ENCODE measurements around the gene ADAMTS2. TPM values are rescaled to one million over a fixed set of nuclear protein-coding genes. Genes with fewer than 3 reads are reported as not detected.

The ADAMTS2 gene
- total RNA-seq, 3 donors from 2014 or later (not counting 1 experiment from before 2014, with no cell fraction given): 0.28 TPM; not detected in 2

- Mint-ChIP-seq H3K36me3 (no peaks in the 10 kb centered on the region), H3K27ac (no peak overlapping the region), H3K4me3 (no peak overlapping the region), H3K9me3 (no peaks in the 10 kb centered on the region), H3K27me3 (ENCODE audit: low read depth in 2 of 2) (no peaks in the 10 kb centered on the region), H3K4me1 (no peaks in the 10 kb centered on the region)
- TF ChIP-seq CTCF (IDR thresholded peaks at IDR 0.05): no peak
- 90% methylated on average over 5 of the region's 5 CpGs for whole genome bisulfite sequencing (ENCODE audit: insufficient coverage)
- Histone ChIP-seq H3K4me3 (ENCODE audit: low read length) (no peak overlapping the region), H3K27ac (ENCODE audit: low read length) (no peak overlapping the region), H3K9me3 (ENCODE audit: control insufficient read depth, insufficient read depth, low read length) (no peaks in the 10 kb centered on the region), H3K27me3 (ENCODE audit: control insufficient read depth, insufficient read depth, low read length) (no peaks in the 10 kb centered on the region), H3K36me3 (ENCODE audit: control insufficient read depth, insufficient read depth, low read length) (no peaks in the 10 kb centered on the region), H3K4me1 (ENCODE audit: control insufficient read depth, insufficient read depth, low read length) (no peaks in the 10 kb centered on the region)
- intact Hi-C loops (cut with micrococcal nuclease): no loop called here
- DNase-seq (no peak), ATAC-seq (no peak)
These were observed 32.8 kb upstream of the ADAMTS2 start for GRCh38 chr5:179378116-179378440.

GRCh38 chr5:179377421-179378115 lies 32.3 kb upstream of the ADAMTS2 start:
- no peak overlapping the region for H3K4me3 Mint-ChIP-seq
- intact Hi-C loops (cut with micrococcal nuclease): no loop called here
- Histone ChIP-seq H3K4me1 (ENCODE audit: control insufficient read depth, insufficient read depth, low read length) (no peaks in the 10 kb centered on the region), H3K4me3 (ENCODE audit: low read length) (no peak overlapping the region), H3K27ac (ENCODE audit: low read length) (no peak overlapping the region), H3K9me3 (ENCODE audit: control insufficient read depth, insufficient read depth, low read length) (no peaks in the 10 kb centered on the region), H3K36me3 (ENCODE audit: control insufficient read depth, insufficient read depth, low read length) (no peaks in the 10 kb centered on the region), H3K27me3 (ENCODE audit: control insufficient read depth, insufficient read depth, low read length) (no peaks in the 10 kb centered on the region)
- TF ChIP-seq CTCF (IDR thresholded peaks at IDR 0.05): no peak
- H3K4me1 Mint-ChIP-seq: no peaks in the 10 kb centered on the region
- DNase-seq (no peak), ATAC-seq (no peak)
- no peaks in the 10 kb centered on the region for H3K27me3 Mint-ChIP-seq (ENCODE audit: low read depth in 2 of 2)
- H3K9me3 Mint-ChIP-seq: no peaks in the 10 kb centered on the region
- no peak overlapping the region for H3K27ac Mint-ChIP-seq
- no peaks in the 10 kb centered on the region for H3K36me3 Mint-ChIP-seq
- 81% methylated on average over 17 of the region's 17 CpGs for WGBS (ENCODE audit: insufficient coverage)

- H3K9me3 Mint-ChIP-seq: no peaks in the 10 kb centered on the region
- DNase-seq (no peak), ATAC-seq (no peak)
- Histone ChIP-seq H3K4me3 (ENCODE audit: low read length) (no peak overlapping the region), H3K4me1 (ENCODE audit: control insufficient read depth, insufficient read depth, low read length) (no peaks in the 10 kb centered on the region), H3K36me3 (ENCODE audit: control insufficient read depth, insufficient read depth, low read length) (no peaks in the 10 kb centered on the region), H3K27me3 (ENCODE audit: control insufficient read depth, insufficient read depth, low read length) (no peaks in the 10 kb centered on the region), H3K9me3 (ENCODE audit: control insufficient read depth, insufficient read depth, low read length) (no peaks in the 10 kb centered on the region), H3K27ac (ENCODE audit: low read length) (no peak overlapping the region)
- H3K27me3 Mint-ChIP-seq (ENCODE audit: low read depth in 2 of 2): no peaks in the 10 kb centered on the region
- H3K27ac Mint-ChIP-seq: no peak overlapping the region
- H3K4me1 Mint-ChIP-seq: no peaks in the 10 kb centered on the region
- H3K36me3 Mint-ChIP-seq: no peaks in the 10 kb centered on the region
- no peak for TF ChIP-seq CTCF (IDR thresholded peaks at IDR 0.05)
- intact Hi-C loops (cut with micrococcal nuclease): no loop called here
- 90% methylated on average over 19 of the region's 19 CpGs for WGBS (ENCODE audit: insufficient coverage)
- H3K4me3 Mint-ChIP-seq: no peak overlapping the region
These were observed 31.6 kb upstream of the ADAMTS2 start for GRCh38 chr5:179376701-179377420.

Data from natural killer cell (primary cell).